Measurements from ENCODE around the gene CA12.
"Not testable (repeated sequence)": the region's sequence is repeated elsewhere in the genome, so short reads cannot be mapped to it uniquely, and the experiment has no call there.

The CA12 gene

DNA sequence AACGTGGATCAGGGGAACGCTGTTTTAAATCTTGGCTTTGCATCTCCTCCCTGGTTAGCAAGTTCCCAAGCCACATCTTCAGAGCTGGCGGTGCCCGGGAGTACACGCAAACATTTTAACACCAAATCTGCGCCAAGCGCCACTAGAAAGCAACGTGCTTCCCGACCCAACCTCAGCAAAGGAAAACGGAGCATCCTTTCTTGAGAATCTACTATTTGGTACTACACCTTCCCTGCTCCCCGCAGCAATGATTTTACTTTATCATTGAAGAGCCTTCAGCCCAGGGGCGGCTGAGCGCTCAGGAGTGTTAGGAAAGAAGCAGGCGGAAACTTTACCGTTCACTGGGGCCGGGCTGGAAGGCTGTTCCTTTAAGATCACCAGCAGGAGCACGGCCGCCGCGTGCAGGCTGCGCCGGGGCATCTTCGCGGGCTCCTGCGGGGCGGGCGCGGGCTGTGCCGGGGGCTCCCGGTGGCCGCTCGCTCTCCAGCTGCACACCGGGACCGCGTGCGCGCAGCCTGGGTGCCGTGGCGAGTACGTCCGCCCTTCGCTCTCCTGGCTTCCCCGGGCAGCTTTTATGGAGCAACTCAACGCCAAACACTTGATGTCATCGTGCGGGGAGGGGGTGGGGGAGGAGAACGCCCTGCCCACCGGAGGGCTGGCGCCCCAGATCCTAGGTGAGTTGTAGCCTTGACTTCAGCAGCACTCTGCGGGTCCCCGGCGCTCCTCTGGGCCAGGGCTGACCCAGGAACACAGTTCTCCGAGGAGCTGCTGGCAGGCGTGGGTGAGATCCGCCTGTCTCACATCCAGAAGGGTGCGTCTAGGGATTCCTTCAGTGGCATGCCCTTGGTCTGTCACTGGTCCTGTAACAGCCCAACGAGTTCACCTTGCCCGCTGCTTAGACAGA lies at the start of gene CA12:
TSS of gene CA12 (minus strand) at position 546 of the 904 bp plus-strand sequence. CDS start at position 420, 126 bp downstream.
- FAIRE-seq (no peak), DNase-seq (ENCODE audit: low spot score) (peak; percentile 20)

DNA sequence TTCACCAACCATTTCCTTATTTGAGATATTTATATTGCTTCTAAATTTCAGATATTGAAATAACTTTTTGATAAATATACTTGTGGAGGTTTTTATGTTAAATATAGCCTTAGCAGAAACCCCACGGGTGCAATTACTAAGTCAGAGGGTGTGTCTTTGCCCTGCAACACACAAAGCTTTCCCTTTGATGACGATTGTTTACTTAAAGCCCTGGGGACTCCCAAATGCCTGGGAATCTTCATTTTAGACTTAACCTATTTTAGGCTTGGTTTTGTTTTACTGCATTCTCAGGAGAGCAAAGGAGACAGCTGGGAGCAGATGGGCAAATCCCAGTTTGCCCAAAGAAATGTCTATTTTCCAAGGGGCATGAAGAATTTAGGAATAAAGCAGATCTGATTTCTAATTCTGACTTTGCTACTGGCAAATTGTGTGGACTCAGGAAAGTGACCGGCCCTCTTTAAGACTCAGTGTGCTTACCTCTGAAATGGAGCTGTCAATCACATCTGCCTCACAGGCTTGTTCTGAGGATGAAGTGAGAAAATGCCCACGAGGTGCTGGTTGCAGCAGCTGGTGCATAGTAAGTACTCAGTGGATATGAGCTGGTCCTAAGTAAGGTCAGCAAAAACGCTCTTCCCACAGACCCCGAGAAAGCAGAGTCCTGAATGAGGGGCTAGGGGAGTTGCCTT lies 49.3 kb upstream of the CA12 start:
- DNase-seq (ENCODE audit: low spot score) (no peak), FAIRE-seq (no peak)

DNA sequence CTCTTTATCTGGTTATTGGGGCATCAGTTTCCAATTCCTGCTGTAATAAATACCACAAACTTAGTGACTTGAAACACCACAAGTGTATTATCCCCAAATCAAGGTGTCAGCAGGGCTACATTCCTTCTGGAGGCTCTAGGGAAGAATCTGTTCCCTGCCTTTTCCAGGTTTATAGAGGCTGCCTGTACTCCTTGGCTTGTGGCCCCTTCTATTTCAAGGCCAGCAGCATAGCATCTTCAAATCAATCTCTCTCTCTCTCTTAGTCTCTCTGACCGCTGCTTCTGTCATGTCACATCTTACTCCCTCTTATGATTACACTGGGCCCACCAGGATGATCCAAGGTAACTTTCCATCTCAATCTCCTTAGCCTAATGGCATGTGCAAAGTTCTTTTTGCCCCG lies 44.9 kb upstream of the CA12 start:
- DNase-seq (ENCODE audit: low spot score), result no peak
- FAIRE-seq, result no peak

DNA sequence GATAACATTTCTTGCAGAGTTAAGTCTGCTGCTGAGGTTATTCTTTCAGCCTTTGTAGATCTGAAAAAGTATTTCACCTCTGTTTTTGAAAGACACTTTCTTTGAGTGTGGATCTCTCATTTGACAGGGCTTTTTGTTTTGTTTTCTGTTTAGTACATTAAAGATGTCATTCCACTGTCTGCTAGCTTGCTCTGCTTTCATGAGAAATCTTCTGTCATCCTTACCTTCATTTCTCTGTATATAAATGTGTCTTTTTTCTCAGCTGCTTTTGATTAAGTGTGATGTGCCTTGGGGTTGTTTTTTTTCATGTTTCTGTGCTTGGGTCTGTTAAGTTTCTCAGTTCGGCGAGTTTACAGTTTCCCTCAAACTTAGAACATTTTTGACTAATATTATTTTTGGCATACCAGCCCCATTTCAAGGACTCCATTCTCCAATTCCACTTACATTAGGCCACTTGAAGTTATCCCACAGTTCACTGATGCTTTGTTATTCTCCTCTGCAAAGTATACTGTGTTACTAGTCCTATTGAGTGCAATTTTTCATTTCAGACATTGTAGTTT lies 43.9 kb upstream of the CA12 start:
- no peak for FAIRE-seq
- DNase-seq (ENCODE audit: low spot score), result no peak

DNA sequence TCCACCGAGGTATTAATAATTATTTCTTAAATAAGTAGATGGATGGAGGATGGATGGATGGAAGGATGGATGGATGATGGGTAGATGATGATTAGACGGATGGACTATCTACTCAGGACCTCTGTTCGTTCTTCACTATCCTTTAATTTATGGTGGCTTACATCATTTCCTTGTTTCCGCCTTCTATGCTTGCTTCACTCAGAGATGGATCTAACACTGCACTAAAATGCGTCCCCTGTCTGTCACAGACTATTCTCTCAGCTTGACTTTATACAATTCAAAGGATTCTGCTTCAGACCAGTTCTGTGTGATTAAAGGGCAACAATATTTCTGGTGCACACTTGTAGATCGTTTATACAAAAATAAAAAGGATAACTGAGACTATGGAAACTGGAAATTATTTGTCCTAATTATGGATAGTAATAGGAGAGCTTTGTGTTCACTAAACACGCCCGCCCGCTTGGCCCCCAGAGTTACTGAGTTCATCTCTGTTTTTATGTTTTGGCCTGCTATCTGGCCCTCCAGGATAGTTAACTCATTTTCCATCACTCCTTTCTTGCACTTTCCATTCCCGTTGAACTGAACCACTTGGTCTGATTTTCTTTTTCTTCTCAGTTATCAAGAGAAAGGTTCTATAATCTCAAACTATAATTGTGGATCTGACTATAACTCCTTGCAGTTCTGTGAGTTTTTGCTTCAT lies 41.4 kb upstream of the CA12 start:
- no peak for FAIRE-seq
- no peak for DNase-seq (ENCODE audit: low spot score)

DNA sequence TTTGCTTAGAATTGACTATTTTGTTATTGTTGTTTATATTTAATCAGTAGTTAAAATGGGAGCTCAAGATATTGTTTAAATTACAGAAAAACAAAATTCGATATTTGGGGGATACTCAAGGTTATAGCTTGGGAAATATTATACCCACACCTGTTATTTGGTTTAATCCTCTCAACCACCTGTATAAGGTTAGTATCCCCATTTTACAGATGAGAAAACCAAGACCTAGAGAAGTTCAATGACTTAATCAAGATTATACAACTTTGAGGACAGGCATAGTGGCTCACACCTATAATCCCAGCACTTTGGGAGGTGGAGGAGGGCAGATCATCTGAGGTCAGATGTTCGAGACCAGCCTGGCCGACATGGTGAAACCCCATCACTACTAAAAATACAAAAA lies 39.8 kb upstream of the CA12 start:
- no peak for FAIRE-seq
- no peak for DNase-seq (ENCODE audit: low spot score)

DNA sequence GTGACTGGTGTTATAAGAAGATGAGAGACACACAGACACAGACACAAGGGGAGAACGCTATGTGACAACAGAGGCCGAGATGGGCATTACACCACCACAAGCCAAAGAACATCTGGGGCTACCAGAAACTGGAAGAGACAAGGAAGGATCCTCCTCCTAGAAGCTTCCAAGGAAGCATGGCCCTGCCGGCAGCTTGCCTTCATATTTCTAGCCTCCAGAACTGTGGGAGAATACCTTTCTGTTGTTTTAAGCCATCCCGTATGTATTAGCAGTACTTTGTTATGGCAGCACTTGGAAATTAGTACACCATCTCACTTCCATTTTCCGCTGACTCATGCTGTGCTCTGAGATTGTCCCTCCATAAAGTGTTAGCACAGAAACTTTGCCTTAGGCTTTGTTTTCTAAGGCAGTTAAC lies 38.7 kb upstream of the CA12 start:
- DNase-seq (ENCODE audit: low spot score), result no peak

DNA sequence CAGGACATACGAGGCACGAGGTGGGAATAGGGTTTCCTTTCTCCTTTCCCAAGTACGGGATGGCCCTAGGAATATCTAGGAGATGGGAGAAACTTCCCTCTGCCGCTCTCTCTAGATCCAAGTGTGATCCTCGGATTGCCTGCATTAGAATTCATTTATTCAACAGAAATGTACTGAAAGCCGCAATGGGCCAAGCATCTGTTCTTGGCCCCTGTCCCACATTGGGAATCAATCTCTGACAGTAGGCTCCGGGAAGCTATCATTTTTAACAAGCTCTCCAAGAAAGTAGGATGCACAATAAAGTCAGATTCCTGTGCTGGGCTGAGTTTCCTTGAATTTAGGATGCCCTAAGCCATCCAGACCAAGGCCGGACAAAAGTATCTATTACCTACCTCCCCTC lies 37.2 kb upstream of the CA12 start:
- no peak for FAIRE-seq
- DNase-seq (ENCODE audit: low spot score), result no peak

More for the DNA sequence above, 38.7 kb upstream of the CA12 start:
- no peak for FAIRE-seq

DNA sequence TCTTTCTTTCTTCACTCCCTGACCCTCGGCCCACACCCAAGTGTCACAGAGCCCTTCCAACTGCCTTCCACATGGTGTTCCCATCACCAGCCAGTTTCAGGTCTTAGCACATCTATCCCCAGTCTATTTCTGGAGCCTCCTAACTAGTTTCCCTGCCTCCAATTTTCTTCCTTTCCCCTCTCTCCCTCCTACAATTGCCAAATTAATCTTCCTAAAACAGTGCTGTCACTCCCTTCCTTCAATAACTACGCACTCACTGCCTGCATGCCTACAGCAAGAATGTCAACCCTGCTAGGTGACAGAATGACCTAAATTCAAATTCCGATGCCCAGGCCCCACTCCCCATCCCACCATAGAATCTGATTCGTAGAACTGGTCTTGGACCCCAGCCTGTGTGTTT lies 36.1 kb upstream of the CA12 start:
- FAIRE-seq (no peak), DNase-seq (ENCODE audit: low spot score) (no peak)

DNA sequence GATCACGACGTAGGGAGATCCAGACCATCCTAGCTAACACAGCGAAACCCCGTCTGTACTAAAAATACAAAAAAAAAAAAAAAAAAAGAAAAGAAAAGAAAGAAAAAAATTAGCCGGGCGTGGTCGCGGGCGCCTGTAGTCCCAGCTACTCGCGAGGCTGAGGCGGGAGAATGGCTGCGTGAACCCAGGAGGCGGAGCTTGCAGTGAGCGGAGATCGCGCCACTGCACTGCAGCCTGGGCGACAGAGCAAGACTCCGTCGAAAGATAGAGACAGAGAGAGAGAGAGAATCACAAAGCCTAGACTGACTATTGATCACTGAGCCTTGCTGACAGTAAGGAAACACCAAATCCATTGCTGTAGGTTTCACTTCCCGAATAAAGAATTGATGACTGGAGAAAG lies 35.6 kb upstream of the CA12 start:
- FAIRE-seq; DNase-seq (ENCODE audit: low spot score): not testable (repeated sequence)

DNA sequence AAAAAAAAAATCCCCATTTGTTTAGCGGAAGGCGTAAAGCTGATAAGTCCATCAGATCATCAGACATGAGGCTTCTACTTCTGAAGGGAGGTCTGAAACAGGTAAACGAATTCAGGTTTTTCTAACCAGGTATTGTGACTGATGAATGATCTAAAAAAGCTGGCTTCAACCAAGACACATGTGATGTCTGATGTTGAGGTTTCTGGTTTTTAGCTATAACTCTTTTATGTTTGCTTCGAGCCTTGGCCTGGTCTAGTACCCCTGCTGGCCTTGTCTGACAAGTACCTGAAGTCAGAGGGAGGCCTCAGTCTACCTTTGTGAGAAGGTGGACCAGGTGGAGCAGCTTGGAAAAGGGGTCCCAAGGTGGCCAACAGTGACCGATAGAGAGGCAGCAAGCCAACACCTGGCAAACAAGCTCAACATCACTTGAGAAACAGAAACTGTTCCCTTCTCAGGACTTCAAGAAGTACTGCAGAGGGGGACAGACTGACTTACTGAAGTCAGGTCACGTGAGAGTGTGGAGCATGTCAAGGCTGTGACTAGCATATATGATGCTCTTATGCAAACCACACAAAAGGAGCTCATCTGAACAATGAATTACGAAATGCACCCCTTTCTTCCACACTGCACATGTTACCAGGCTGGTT lies 33.0 kb upstream of the CA12 start:
- DNase-seq (ENCODE audit: low spot score) (no peak), FAIRE-seq (no peak)

DNA sequence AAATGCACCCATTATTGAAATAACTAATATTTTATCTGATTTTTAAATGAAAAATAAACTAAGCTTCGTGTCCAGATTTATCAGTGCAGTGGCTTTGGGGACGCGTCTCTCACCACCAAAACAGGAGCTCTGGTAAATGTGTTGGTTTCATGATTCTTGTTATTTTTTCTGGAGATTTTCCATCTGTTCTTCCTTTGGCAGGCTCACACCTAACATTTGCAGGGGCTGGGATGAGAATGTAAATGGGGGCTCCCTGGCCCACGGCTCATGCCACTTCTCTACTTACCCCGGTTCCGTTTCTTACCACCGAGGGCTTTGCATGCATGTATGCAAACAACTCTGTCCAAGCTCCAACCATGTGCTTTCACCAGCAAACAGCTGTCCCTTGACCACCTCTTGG lies 30.9 kb upstream of the CA12 start:
- DNase-seq (ENCODE audit: low spot score) (no peak), FAIRE-seq (no peak)

DNA sequence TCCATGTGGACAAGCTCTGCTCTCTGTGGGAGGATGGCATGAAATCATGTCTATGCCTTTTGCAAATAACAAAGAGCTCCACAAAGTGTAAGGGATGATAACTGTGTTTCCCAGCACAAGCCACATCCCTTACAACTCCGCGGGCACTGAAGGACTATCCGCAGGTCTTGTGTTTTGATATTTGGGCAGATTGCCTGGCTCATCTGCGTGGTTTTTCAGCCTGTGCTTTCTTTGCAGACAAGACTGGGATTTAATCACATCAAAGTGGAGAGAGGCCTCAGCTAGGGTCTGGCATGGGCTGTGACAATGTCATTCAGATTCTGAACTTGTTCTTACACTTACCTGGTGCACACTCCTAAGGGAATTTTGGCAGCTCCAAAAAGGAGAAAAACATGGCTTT lies 30.2 kb upstream of the CA12 start:
- DNase-seq (ENCODE audit: low spot score) (no peak), FAIRE-seq (no peak)

DNA sequence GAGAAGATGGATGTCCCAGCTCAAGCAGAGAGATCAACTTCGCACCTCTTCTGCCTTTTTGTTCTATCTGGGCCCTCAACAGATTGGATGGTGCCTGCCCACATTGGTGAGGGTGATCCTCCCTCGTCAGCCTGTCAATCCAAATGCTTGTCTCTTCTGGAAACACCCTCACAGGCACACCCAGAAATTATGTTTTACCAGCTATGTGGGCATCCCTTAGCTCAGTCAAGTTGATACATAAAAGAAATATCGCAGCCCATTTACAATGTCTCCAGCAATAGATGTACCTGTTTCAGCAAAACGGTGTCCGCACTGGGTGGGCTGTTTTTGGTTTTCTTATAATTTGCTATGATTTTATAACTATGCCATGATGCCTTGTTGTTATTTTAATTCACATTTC lies 27.5 kb upstream of the CA12 start:
- DNase-seq (ENCODE audit: low spot score) (no peak), FAIRE-seq (no peak)

DNA sequence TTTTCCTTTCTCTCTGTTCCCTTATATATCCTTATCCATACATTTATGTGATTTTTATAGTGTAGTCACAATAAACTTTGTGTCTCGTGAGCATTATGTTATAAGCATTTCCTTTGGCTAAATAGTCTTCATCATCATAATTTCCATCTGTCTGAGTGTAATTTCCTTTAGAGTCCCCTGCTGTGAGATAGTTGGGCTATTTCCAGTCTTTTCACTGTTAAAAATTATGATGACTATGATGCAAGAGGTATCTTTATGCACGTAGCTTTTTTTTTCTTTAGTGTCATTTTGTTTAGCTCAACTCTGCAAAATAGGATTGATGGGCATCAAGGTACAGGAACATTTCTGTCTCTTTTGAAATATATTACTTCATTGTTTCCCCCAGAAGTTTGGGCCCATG lies 26.9 kb upstream of the CA12 start:
- no peak for DNase-seq (ENCODE audit: low spot score)
- FAIRE-seq, result no peak

DNA sequence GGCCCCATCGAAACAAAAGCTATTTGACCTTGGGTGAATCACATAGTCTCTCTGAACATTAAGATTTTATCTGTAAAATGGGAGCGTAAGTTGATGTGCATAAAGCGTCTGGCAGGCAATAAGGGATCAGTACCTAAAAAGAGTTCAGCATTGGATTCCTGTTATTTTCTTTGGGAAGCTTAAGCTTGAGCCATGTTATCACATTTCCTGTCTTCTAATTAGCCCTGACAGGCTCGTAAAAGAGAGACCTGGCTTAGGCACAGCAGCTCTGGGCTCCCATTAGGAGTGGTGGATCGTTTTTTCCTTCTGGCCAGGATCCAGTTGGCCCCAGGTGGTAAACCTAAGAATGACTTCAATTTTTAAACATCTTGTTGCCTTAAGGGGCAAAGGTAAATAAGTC lies 26.0 kb upstream of the CA12 start:
- no peak for DNase-seq (ENCODE audit: low spot score)
- FAIRE-seq, result no peak

DNA sequence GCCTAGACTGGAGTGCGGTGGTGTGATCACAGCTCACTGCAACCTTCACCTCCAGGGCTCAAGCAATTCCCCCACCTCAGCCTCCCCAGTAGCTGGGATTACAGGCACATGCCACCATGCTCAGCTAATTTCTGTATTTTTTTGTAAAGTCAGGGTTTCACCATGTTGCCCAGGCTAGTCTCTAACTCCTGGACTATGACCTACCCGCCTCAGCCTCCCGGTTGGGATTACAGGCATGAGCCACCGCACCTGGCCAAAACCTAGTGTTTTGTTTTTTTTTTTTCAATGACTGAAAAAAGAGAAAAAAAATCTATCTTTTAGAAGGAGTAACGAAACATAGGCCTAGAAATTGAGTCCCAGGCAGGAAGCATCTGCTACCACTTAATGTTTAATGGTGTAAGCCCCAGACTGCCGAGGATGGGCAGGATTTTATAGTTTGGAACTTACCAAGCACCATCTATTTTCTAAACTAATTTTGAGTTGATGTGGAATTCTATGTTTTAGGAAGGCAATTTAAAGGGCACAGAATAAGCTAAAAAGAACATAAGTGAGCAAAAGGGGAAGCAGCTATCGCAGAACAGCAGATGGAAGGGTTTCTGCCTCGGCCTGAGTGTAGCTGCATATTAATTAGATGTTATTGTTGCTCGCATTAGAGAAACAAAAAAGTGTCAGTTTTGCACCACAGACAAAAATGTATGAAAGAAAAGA lies 24.2 kb upstream of the CA12 start:
- DNase-seq (ENCODE audit: low spot score), result no peak
- FAIRE-seq, result no peak

DNA sequence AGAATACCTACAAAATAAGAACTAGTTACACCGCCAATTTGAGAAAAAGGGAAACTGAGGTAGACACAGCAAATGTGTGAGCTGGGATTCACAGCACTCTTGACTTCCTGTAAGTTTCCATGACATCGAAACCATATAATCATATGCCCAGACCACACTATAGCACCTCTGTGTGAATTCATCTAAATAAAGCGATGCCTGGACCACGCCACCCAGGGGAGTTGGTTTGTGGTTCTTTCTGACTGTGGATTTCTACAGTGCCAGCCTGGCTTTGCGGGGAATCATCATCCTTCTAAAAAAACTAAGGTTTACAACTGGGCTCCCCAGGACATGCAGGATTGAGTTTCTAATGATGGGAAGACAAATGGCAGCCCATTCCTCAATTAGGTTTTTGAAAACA lies 23.5 kb upstream of the CA12 start:
- FAIRE-seq, result no peak

DNA sequence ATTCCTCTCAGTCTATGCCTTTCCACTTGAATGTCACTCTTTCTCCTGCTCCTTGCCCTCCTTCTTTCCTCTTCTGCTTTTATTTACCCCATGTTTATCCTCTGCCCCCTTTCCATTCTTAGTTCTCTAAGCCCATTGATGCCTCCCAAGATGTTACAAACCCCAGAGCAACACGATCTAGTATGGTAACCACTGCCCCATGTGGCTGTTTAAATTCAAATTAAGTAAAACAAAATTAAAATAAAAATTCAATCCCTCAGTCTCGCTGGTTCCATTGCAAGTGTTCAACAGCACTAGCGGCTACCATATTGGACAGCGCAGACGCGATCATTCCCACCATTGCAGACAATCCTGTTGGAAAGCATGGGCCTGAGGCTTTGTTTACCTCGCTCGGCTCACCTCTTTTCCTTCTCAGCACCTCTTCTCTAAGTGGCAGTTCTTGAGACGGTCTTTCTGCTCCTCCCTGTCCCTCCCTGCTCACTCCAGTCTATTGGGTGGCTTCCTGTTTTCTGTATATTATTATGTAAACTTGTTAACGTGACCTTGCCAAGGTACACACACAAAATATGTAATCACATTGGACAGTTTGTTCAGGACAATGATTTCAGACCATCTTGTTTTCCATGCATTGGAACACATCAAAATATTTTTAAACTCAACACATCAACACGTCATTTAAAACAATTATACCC lies 21.8 kb upstream of the CA12 start:
- FAIRE-seq (no peak), DNase-seq (ENCODE audit: low spot score) (no peak)

More for the DNA sequence above, 23.5 kb upstream of the CA12 start:
- DNase-seq (ENCODE audit: low spot score), result no peak

Measured in RCC 7860 (cell line).